HEK293 (cell line): ENCODE measurements around the gene EEF1AKMT3.

Experiments used
- BCL11B ChIP-seq: fragments of 450-650 bp; formaldehyde crosslinking; IDR thresholded peaks from 2 replicates; pipeline ENCODE4 v1.5.1; 2016; ENCODE audit warnings: low read depth, missing biosample characterization, missing genetic modification characterization
- EGR2 ChIP-seq: fragments of 450-650 bp; formaldehyde crosslinking; IDR thresholded peaks from 2 replicates; pipeline ENCODE4 v1.5.1; 2016; ENCODE audit warnings: low read depth, missing biosample characterization, missing genetic modification characterization
- HOXD13 ChIP-seq: sonication (generic); formaldehyde crosslinking; IDR thresholded peaks from 2 replicates; pipeline ENCODE4 v1.8.0; 2022; ENCODE audit warnings: missing genetic modification reagents, borderline replicate concordance
- IKZF3 ChIP-seq: fragments of 450-650 bp; IDR thresholded peaks from 2 replicates; pipeline ENCODE4 v1.5.0; 2018; ENCODE audit warnings: missing biosample characterization, mild to moderate bottlenecking, missing genetic modification characterization, moderate library complexity
- KLF16 ChIP-seq: fragments of 450-650 bp; formaldehyde crosslinking; IDR thresholded peaks from 2 replicates; pipeline ENCODE4 v1.5.1; 2017; ENCODE audit warnings: missing biosample characterization, missing genetic modification characterization
- PRDM10 ChIP-seq: fragments of 450-650 bp; formaldehyde crosslinking; IDR thresholded peaks from 2 replicates; pipeline ENCODE4 v1.5.1; 2016; ENCODE audit warnings: missing biosample characterization, missing genetic modification characterization
- REPIN1 ChIP-seq: fragments of 450-650 bp; formaldehyde crosslinking; IDR thresholded peaks from 2 replicates; pipeline ENCODE4 v1.5.1; 2017; ENCODE audit warnings: missing biosample characterization, missing genetic modification characterization, low read depth
- SP2 ChIP-seq: fragments of 450-650 bp; formaldehyde crosslinking; IDR thresholded peaks from 2 replicates; pipeline ENCODE4 v1.5.1; 2016; ENCODE audit warnings: missing biosample characterization, missing genetic modification characterization
- ZBTB11 ChIP-seq: fragments of 450-650 bp; formaldehyde crosslinking; conservative IDR thresholded peaks from 2 replicates; pipeline ENCODE4 v1.5.1; 2016; ENCODE audit warnings: low read depth, missing biosample characterization, missing genetic modification characterization
- ZFHX2 ChIP-seq: fragments of 450-650 bp; formaldehyde crosslinking; conservative IDR thresholded peaks from 2 replicates; pipeline ENCODE4 v1.5.1; 2016; ENCODE audit warnings: missing biosample characterization, missing genetic modification characterization
- ZNF19 ChIP-seq: fragments of 450-650 bp; formaldehyde crosslinking; IDR thresholded peaks from 2 replicates; pipeline ENCODE4; 2016; ENCODE audit warnings: missing biosample characterization, missing genetic modification characterization, low read depth
- ZNF202 ChIP-seq: fragments of 450-650 bp; formaldehyde crosslinking; IDR thresholded peaks from 2 replicates; pipeline ENCODE4 v1.5.1; 2016; ENCODE audit warnings: missing biosample characterization, missing genetic modification characterization, borderline replicate concordance
- ZNF274 ChIP-seq, 2 experiments: fragments of 200-500 bp in 1 of 2; fragments of 450-650 bp in 1 of 2; sonication (Bioruptor generic) in 1 of 2; formaldehyde crosslinking in 1 of 2; IDR thresholded peaks; 2 replicates each; pipeline versions ENCODE4 v1.5.1 to v1.6.1; 2014 to 2016; ENCODE audit warnings: borderline replicate concordance in 1 of 2, inconsistent platforms in 1 of 2, low read length in 1 of 2, missing biosample characterization in 1 of 2, missing genetic modification characterization in 1 of 2
- ZNF335 ChIP-seq: fragments of 450-650 bp; formaldehyde crosslinking; conservative IDR thresholded peaks from 2 replicates; pipeline ENCODE4 v1.5.1; 2016; ENCODE audit warnings: missing biosample characterization, missing genetic modification characterization
- ZNF398 ChIP-seq: fragments of 450-650 bp; formaldehyde crosslinking; IDR thresholded peaks from 2 replicates; pipeline ENCODE4 v1.5.1; 2017; ENCODE audit warnings: missing biosample characterization, missing genetic modification characterization
- ZNF488 ChIP-seq: fragments of 450-650 bp; formaldehyde crosslinking; IDR thresholded peaks from 2 replicates; pipeline ENCODE4 v1.5.1; 2016; ENCODE audit warnings: missing biosample characterization, missing genetic modification characterization
- ZNF561 ChIP-seq: fragments of 450-650 bp; IDR thresholded peaks from 2 replicates; pipeline ENCODE4 v1.5.1; 2018; ENCODE audit warnings: missing biosample characterization, missing genetic modification characterization, borderline replicate concordance
- ZNF626 ChIP-seq: fragments of 450-650 bp; sonication (Bioruptor Pico); formaldehyde crosslinking; IDR thresholded peaks from 2 replicates; pipeline ENCODE4 v1.5.1; 2018; ENCODE audit warnings: missing biosample characterization, missing genetic modification characterization, inconsistent platforms
- ZNF654 ChIP-seq: fragments of 450-650 bp; formaldehyde crosslinking; IDR thresholded peaks from 2 replicates; pipeline ENCODE4 v1.5.1; 2016; ENCODE audit warnings: low read depth, missing biosample characterization, missing genetic modification characterization
- ZNF658 ChIP-seq: fragments of 450-650 bp; formaldehyde crosslinking; IDR thresholded peaks from 2 replicates; pipeline ENCODE4; 2016; ENCODE audit warnings: missing biosample characterization, missing genetic modification characterization
- ZNF76 ChIP-seq: fragments of 450-650 bp; formaldehyde crosslinking; IDR thresholded peaks from 2 replicates; pipeline ENCODE4; 2016; ENCODE audit warnings: low read depth, missing biosample characterization, missing genetic modification characterization, borderline replicate concordance
- ZNF777 ChIP-seq: fragments of 450-650 bp; formaldehyde crosslinking; IDR thresholded peaks from 2 replicates; pipeline ENCODE4 v1.5.1; 2017; ENCODE audit warnings: missing biosample characterization, missing genetic modification characterization, borderline replicate concordance
- ZNF843 ChIP-seq: fragments of 450-650 bp; formaldehyde crosslinking; IDR thresholded peaks from 2 replicates; pipeline ENCODE4 v1.5.1; 2016; ENCODE audit warnings: missing biosample characterization, missing genetic modification characterization
- ZXDB ChIP-seq: fragments of 450-650 bp; formaldehyde crosslinking; IDR thresholded peaks from 2 replicates; pipeline ENCODE4 v1.5.1; 2016; ENCODE audit warnings: missing biosample characterization, missing genetic modification characterization
- TF ChIP-seq, protein P1 (sequence below): fragments of 450-650 bp; formaldehyde crosslinking; IDR thresholded peaks from 2 replicates; pipeline ENCODE4 v1.5.1; 2016; ENCODE audit warnings: missing biosample characterization, missing genetic modification characterization

EEF1AKMT3 gene

GRCh38 chr12:57735952-57736740 lies 36.3 kb upstream of the EEF1AKMT3 start (continued):
- TF ChIP-seq ZNF561 (no peak), ZNF658 (tag by site-specific recombination) (no peak), ZNF654 (tag by site-specific recombination) (peak; percentile 44), ZNF488 (tag by site-specific recombination) (no peak), KLF16 (tag by site-specific recombination) (0 out of 2 replicates have a peak, but pooled peaks have one; percentile 46), ZXDB (tag by site-specific recombination) (peak; percentile 32; the same call in 1 of the 2 replicates), ZNF274 (IDR thresholded peaks at IDR 0.05; ENCODE audit: low read length) (no peak), ZNF274 (tag by site-specific recombination; IDR thresholded peaks at IDR 0.05; ENCODE audit: borderline replicate concordance) (no peak), ZFHX2 (tag by site-specific recombination) (peak; percentile 86), EGR2 (tag by site-specific recombination) (peak; percentile 69), ZNF843 (no peak), ZNF398 (tag by site-specific recombination) (peak; percentile 92), ZNF19 (tag by site-specific recombination) (no peak), ZNF202 (tag by site-specific recombination) (no peak), ZNF777 (tag by site-specific recombination) (no peak), ZNF335 (peak; percentile 62), BCL11B (tag by site-specific recombination) (no peak), PRDM10 (tag by site-specific recombination) (peak; percentile 74), ZBTB11 (tag by site-specific recombination) (peak; percentile 47), IKZF3 (tag by site-specific recombination) (peak; percentile 87; the same call in 1 of the 2 replicates), HOXD13 (CRISPR knock-in tag) (no peak), REPIN1 (tag by site-specific recombination) (peak; percentile 56; the same call in 1 of the 2 replicates), SP2 (tag by site-specific recombination) (peak; percentile 84), ZNF626 (tag by site-specific recombination) (no peak), ZNF76 (tag by site-specific recombination) (peak; percentile 71)
- TF ChIP-seq, protein P1, sequence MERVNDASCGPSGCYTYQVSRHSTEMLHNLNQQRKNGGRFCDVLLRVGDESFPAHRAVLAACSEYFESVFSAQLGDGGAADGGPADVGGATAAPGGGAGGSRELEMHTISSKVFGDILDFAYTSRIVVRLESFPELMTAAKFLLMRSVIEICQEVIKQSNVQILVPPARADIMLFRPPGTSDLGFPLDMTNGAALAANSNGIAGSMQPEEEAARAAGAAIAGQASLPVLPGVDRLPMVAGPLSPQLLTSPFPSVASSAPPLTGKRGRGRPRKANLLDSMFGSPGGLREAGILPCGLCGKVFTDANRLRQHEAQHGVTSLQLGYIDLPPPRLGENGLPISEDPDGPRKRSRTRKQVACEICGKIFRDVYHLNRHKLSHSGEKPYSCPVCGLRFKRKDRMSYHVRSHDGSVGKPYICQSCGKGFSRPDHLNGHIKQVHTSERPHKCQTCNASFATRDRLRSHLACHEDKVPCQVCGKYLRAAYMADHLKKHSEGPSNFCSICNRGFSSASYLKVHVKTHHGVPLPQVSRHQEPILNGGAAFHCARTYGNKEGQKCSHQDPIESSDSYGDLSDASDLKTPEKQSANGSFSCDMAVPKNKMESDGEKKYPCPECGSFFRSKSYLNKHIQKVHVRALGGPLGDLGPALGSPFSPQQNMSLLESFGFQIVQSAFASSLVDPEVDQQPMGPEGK (tag by site-specific recombination) = peak; percentile 88
